ENCODE data around the gene SAP30BP.

- TF ChIP-seq, protein P1, sequence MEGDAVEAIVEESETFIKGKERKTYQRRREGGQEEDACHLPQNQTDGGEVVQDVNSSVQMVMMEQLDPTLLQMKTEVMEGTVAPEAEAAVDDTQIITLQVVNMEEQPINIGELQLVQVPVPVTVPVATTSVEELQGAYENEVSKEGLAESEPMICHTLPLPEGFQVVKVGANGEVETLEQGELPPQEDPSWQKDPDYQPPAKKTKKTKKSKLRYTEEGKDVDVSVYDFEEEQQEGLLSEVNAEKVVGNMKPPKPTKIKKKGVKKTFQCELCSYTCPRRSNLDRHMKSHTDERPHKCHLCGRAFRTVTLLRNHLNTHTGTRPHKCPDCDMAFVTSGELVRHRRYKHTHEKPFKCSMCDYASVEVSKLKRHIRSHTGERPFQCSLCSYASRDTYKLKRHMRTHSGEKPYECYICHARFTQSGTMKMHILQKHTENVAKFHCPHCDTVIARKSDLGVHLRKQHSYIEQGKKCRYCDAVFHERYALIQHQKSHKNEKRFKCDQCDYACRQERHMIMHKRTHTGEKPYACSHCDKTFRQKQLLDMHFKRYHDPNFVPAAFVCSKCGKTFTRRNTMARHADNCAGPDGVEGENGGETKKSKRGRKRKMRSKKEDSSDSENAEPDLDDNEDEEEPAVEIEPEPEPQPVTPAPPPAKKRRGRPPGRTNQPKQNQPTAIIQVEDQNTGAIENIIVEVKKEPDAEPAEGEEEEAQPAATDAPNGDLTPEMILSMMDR (IDR thresholded peaks at IDR 0.05; ENCODE audit: low read depth, low read length, poor library complexity, severe bottlenecking), result no peak
- TF ChIP-seq EZH2phosphoT487 (IDR thresholded peaks at IDR 0.05; ENCODE audit: borderline replicate concordance, low read length), result no peak
These were observed 43.1 kb upstream of the SAP30BP start for GRCh38 chr17:75624021-75624420.
